ENCODE data around the gene PSMD11. TPM values are rescaled to one million over a fixed set of nuclear protein-coding genes. Genes with fewer than 3 reads are reported as not detected.

PSMD11 gene
- total and polyA plus RNA-seq, 2 of the 8 experiments (the other 6 are each of a cell fraction or from before 2014, with no cell fraction given) = 68.4 to 171 TPM

GRCh38 chr17:32502710-32503109 lies 58.4 kb downstream of the PSMD11 start:
- Histone ChIP-seq H2BK120ac (replicated peaks; ENCODE audit: low read depth, low read length) (no peak overlapping the region), H3K56ac (replicated peaks; ENCODE audit: insufficient read length, low read depth, low read length) (no peak overlapping the region), H3K36me3 (ENCODE audit: control insufficient read depth in 2 of 4, insufficient read depth in 4 of 4, low read length in 3 of 4) (no peaks in the 10 kb centered on the region), H2AK5ac (ENCODE audit: low read depth, low read length) (no peak overlapping the region), H3K18ac (ENCODE audit: extremely low read depth, low read length) (no peak overlapping the region; the same call in 1 of the 2 replicates), H3K27ac (ENCODE audit: low read depth, low read length) (no peak overlapping the region), H3K27me3 (replicated peaks in 1 of 4; ENCODE audit: control insufficient read depth in 3 of 4, extremely low read depth in 1 of 4, insufficient read depth in 3 of 4, low read length in 3 of 4) (no peaks in the 10 kb centered on the region), H4K5ac (ENCODE audit: insufficient read length, low read depth, low read length) (no peak overlapping the region), H2BK15ac (ENCODE audit: low read length) (no peak overlapping the region), H2BK20ac (ENCODE audit: low read length) (no peak overlapping the region), H3K4me1 (replicated peaks in 1 of 4; ENCODE audit: control insufficient read depth in 3 of 4, insufficient read depth in 4 of 4, low read length in 3 of 4) (peaks cover 0 to 13% (median 5%) of the 10 kb centered on the region in 4 experiments; a peak in 6 of 7 replicates), H3K4me3 (ENCODE audit: extremely low read depth in 1 of 4, insufficient read depth in 2 of 4, low read depth in 3 of 4, low read length in 4 of 4) (no peak overlapping the region), H3K79me1 (ENCODE audit: low read depth, low read length) (no peaks in the 10 kb centered on the region), H4K91ac (replicated peaks; ENCODE audit: insufficient read length, low read length) (no peak overlapping the region), H4K20me1 (replicated peaks in 1 of 2; ENCODE audit: control insufficient read depth in 1 of 2, insufficient read depth in 2 of 2, low read length in 2 of 2) (no peaks in the 10 kb centered on the region), H3K9ac (replicated peaks in 1 of 4; ENCODE audit: extremely low read depth in 1 of 4, low read depth in 3 of 4, low read length in 3 of 4) (no peak overlapping the region), H3K4me2 (ENCODE audit: insufficient read depth in 1 of 2, low read depth in 2 of 2, low read length in 2 of 2) (no peak overlapping the region), H3K79me2 (ENCODE audit: control insufficient read depth in 1 of 2, insufficient read depth in 2 of 2, low read length in 2 of 2) (no peaks in the 10 kb centered on the region), H3K23ac (ENCODE audit: insufficient read length) (no peak overlapping the region), H3K4ac (replicated peaks; ENCODE audit: insufficient read length, low read depth, low read length) (no peak overlapping the region), H2BK5ac (ENCODE audit: low read depth, low read length) (no peak overlapping the region), H2BK12ac (ENCODE audit: low read depth, low read length) (no peak overlapping the region), H3K23me2 (ENCODE audit: low read depth, low read length) (no peaks in the 10 kb centered on the region), H3K14ac (ENCODE audit: insufficient read length) (no peak overlapping the region), H2AFZ (ENCODE audit: low read length) (no peak overlapping the region), H3K9me3 (ENCODE audit: insufficient read depth in 2 of 2, low read depth in 1 of 2, low read length in 1 of 2) (no peaks in the 10 kb centered on the region), H4K8ac (ENCODE audit: extremely low read depth, insufficient read depth, low read length) (no peak overlapping the region)
- ChIA-PET POLR2A (ENCODE audit: partially characterized antibody) (no interaction called here), CTCF (ENCODE audit: partially characterized antibody) (interaction anchor here (1.0 kb wide), 1 partner anchor 16 kb away, joined by 3 read pairs; no protein-coding TSS in a partner anchor)
- WGBS, 2 experiments (ENCODE audit: extremely low coverage in 1 of 2, insufficient coverage in 1 of 2, insufficient read length in 1 of 2, insufficient replicate concordance in 2 of 2, low coverage in 1 of 2, low lambda C conversion rate in 2 of 2, missing lambda C conversion rate in 1 of 2) = 83% methylated on average over 10 of the region's 10 CpGs; no CpG with 5 or more reads in 1 of the 2 experiments
- TF ChIP-seq EP300 (IDR thresholded peaks at IDR 0.05; ENCODE audit: borderline replicate concordance in 1 of 2, low read depth in 2 of 2, low read length in 2 of 2) (no peak), SAP30 (IDR thresholded peaks at IDR 0.05; ENCODE audit: insufficient read depth, insufficient replicate concordance, low read length) (no peak), POU5F1 (IDR thresholded peaks at IDR 0.05; ENCODE audit: low read depth, low read length) (no peak), SIX5 (IDR thresholded peaks at IDR 0.05; ENCODE audit: low read depth, low read length) (no peak), CHD1 (IDR thresholded peaks at IDR 0.05; ENCODE audit: low read depth, low read length) (no peak)
- TF ChIP-seq, protein P1, sequence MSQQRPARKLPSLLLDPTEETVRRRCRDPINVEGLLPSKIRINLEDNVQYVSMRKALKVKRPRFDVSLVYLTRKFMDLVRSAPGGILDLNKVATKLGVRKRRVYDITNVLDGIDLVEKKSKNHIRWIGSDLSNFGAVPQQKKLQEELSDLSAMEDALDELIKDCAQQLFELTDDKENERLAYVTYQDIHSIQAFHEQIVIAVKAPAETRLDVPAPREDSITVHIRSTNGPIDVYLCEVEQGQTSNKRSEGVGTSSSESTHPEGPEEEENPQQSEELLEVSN (IDR thresholded peaks at IDR 0.05) = no peak
- TF ChIP-seq, protein P2, sequence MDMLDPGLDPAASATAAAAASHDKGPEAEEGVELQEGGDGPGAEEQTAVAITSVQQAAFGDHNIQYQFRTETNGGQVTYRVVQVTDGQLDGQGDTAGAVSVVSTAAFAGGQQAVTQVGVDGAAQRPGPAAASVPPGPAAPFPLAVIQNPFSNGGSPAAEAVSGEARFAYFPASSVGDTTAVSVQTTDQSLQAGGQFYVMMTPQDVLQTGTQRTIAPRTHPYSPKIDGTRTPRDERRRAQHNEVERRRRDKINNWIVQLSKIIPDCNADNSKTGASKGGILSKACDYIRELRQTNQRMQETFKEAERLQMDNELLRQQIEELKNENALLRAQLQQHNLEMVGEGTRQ (IDR thresholded peaks at IDR 0.05; ENCODE audit: low read length) = no peak
- FAIRE-seq (no peak), DNase-seq (ENCODE audit: low read depth in 1 of 2, low spot score in 2 of 2) (no peak)
